Liver (tissue), 9 donors: ENCODE data around the gene HOXD9. TPM values are rescaled to one million over a fixed set of nuclear protein-coding genes. Genes with fewer than 3 reads are reported as not detected.

Experiments used
- DNase-seq: peaks from one replicate; pipeline ENCODE4 v3.0.0-alpha.2; 2017; ENCODE audit warnings: low spot score
- H3K27ac ChIP-seq, 2 donors: one replicate each; pipeline ENCODE4 v1.7.0; 2013; ENCODE audit warnings: inconsistent platforms in 2 of 2, low read length in 2 of 2, control low read depth in 1 of 2, low read depth in 1 of 2, mild to moderate bottlenecking in 1 of 2
- H3K27me3 ChIP-seq, 4 donors: one replicate each; pipeline versions ENCODE4 v1.6.1 to v1.7.0; 2013; ENCODE audit warnings: low read length in 3 of 4, inconsistent platforms in 1 of 4, mild to moderate bottlenecking in 1 of 4, moderate library complexity in 1 of 4; ENCODE audit not compliant: control insufficient read depth in 4 of 4, insufficient read depth in 4 of 4
- H3K36me3 ChIP-seq, 4 donors: one replicate each; pipeline versions ENCODE4 v1.6.1 to v1.7.0; 2013; ENCODE audit warnings: low read length in 3 of 4, mild to moderate bottlenecking in 3 of 4, low read depth in 1 of 4, moderate library complexity in 1 of 4; ENCODE audit not compliant: control insufficient read depth in 4 of 4, insufficient read depth in 3 of 4
- H3K4me1 ChIP-seq, 4 donors: one replicate each; pipeline versions ENCODE4 v1.6.1 to v1.7.0; 2013; ENCODE audit warnings: low read length in 3 of 4, mild to moderate bottlenecking in 3 of 4, moderate library complexity in 1 of 4; ENCODE audit not compliant: control insufficient read depth in 4 of 4, insufficient read depth in 4 of 4
- H3K4me3 ChIP-seq, 3 donors: one replicate each; pipeline versions ENCODE4 v1.6.1 to v1.7.0; 2013; ENCODE audit warnings: low read length in 3 of 3, control low read depth in 1 of 3, low read depth in 1 of 3, mild to moderate bottlenecking in 1 of 3
- H3K9ac ChIP-seq, 2 donors: one replicate each; pipeline ENCODE4 v1.7.0; 2013; ENCODE audit warnings: low read length in 2 of 2, mild to moderate bottlenecking in 2 of 2, moderate library complexity in 2 of 2, control low read depth in 1 of 2, low read depth in 1 of 2
- H3K9me3 ChIP-seq, 4 donors: one replicate each; pipeline versions ENCODE4 v1.6.1 to v1.7.0; 2013; ENCODE audit warnings: low read length in 3 of 4; ENCODE audit not compliant: control insufficient read depth in 4 of 4
- ATF3 ChIP-seq: IDR thresholded peaks from 2 replicates; pipeline ENCODE4 v1.6.1; 2016; ENCODE audit warnings: antibody characterized with exemption
- CTCF ChIP-seq: fragments of 150-350 bp; IDR thresholded peaks from 2 replicates; pipeline ENCODE4 v1.5.1; 2017; ENCODE audit warnings: improper control_type of control experiment, low read depth, low read length; ENCODE audit not compliant: missing input control
- EGR1 ChIP-seq, 2 donors: IDR thresholded peaks; 2 replicates each; pipeline ENCODE4 v1.6.1; 2016 to 2018; ENCODE audit warnings: antibody characterized with exemption in 2 of 2, low read depth in 2 of 2
- FOXA1 ChIP-seq: IDR thresholded peaks from 2 replicates; pipeline ENCODE4 v1.6.1; 2016; ENCODE audit warnings: antibody characterized with exemption
- FOXA2 ChIP-seq: IDR thresholded peaks from 2 replicates; pipeline ENCODE4 v1.6.1; 2016; ENCODE audit warnings: antibody characterized with exemption
- GABPA ChIP-seq, 2 donors: IDR thresholded peaks in 1 of 2; conservative IDR thresholded peaks in 1 of 2; 2 replicates each; pipeline ENCODE4 v1.6.1; 2016; ENCODE audit warnings: antibody characterized with exemption in 2 of 2, mild to moderate bottlenecking in 1 of 2, moderate library complexity in 1 of 2
- HNF4A ChIP-seq, 2 donors: conservative IDR thresholded peaks; 2 replicates each; pipeline ENCODE4 v1.6.1; 2016; ENCODE audit warnings: antibody characterized with exemption in 2 of 2, mild to moderate bottlenecking in 2 of 2
- HNF4G ChIP-seq: IDR thresholded peaks from 2 replicates; pipeline ENCODE4 v1.6.1; 2016; ENCODE audit warnings: antibody characterized with exemption
- JUND ChIP-seq, 2 donors: IDR thresholded peaks; 2 replicates each; pipeline ENCODE4 v1.6.1; 2016; ENCODE audit warnings: antibody characterized with exemption in 2 of 2
- MAX ChIP-seq: IDR thresholded peaks from 2 replicates; pipeline ENCODE4 v1.6.1; 2016; ENCODE audit warnings: antibody characterized with exemption
- NR2F2 ChIP-seq: IDR thresholded peaks from 2 replicates; pipeline ENCODE4 v1.6.1; 2016; ENCODE audit warnings: antibody characterized with exemption
- RAD21 ChIP-seq, 2 donors: IDR thresholded peaks; 2 replicates each; pipeline ENCODE4 v1.6.1; 2016; ENCODE audit warnings: antibody characterized with exemption in 2 of 2, mild to moderate bottlenecking in 2 of 2
- REST ChIP-seq: IDR thresholded peaks from 2 replicates; pipeline ENCODE4 v1.6.1; 2016; ENCODE audit warnings: antibody characterized with exemption, mild to moderate bottlenecking
- RXRA ChIP-seq, 2 donors: IDR thresholded peaks; 2 replicates each; pipeline ENCODE4 v1.6.1; 2017 to 2018; ENCODE audit warnings: antibody characterized with exemption in 2 of 2, mild to moderate bottlenecking in 1 of 2
- SP1 ChIP-seq: IDR thresholded peaks from 2 replicates; pipeline ENCODE4 v1.6.1; 2018; ENCODE audit warnings: antibody characterized with exemption, mild to moderate bottlenecking
- TAF1 ChIP-seq: conservative IDR thresholded peaks from 2 replicates; pipeline ENCODE4 v1.6.1; 2016; ENCODE audit warnings: antibody characterized with exemption, mild to moderate bottlenecking
- YY1 ChIP-seq: IDR thresholded peaks from 2 replicates; pipeline ENCODE4 v1.6.1; 2016; ENCODE audit warnings: antibody characterized with exemption, mild to moderate bottlenecking
- WGBS: extraction: QIAGEN DNeasy Blood & Tissue Kit; methylation state at CpG from one replicate; pipeline ENCODE4 v1.1.7; 2013; 5-methylcytosine and 5-hydroxymethylcytosine counted together
- polyA plus RNA-seq, 2 donors: library from polyadenylated mRNA; stranded (reverse) in 1 of 2; unstranded in 1 of 2; fragments of 200-250 nt in 1 of 2; fragments of >200 nt in 1 of 2; fragmentation: Nextera tagmentation in 1 of 2; extraction: Ambion mirVana in 1 of 2; gene quantifications; one replicate each; pipeline versions ENCODE4 v1.2.1 to v1.2.3, GENCODE V29; 2013 to 2015
- total RNA-seq, 2 donors: library from RNA; depleted of rRNA; stranded (reverse); fragments of >200 nt; gene quantifications; one replicate each; pipeline ENCODE4 v1.2.3, GENCODE V29; 2014
- donor health status: healthy.
- donor health status: healthy.
- donor health status: healthy.
- donor health status: healthy.
- donor health status: healthy.

The HOXD9 gene
- total and polyA plus RNA-seq, 4 donors, result 0.07 TPM; not detected in 3

- peaks cover 11 to 19% (median 14%) of the 10 kb centered on the region in 4 donors for H3K4me1 ChIP-seq
- no peak overlapping the region for H3K4me3 ChIP-seq
- H3K27me3 ChIP-seq, result peaks cover 10 to 53% (median 30%) of the 10 kb centered on the region in 4 donors
- peaks cover 0 to 4% (median 2%) of the 10 kb centered on the region in 4 donors for H3K9me3 ChIP-seq
- H3K27ac ChIP-seq, result no peak overlapping the region
- TF ChIP-seq SP1 (no peak), HNF4A (conservative IDR thresholded peaks at IDR 0.05) (no peak), FOXA1 (no peak), CTCF (no peak), HNF4G (no peak), EGR1 (IDR thresholded peaks at IDR 0.05; ENCODE audit: low read depth in 2 of 2) (no peak), TAF1 (no peak), RXRA (IDR thresholded peaks at IDR 0.05) (no peak), GABPA (IDR thresholded peaks at IDR 0.05 in 1 of 2, conservative IDR thresholded peaks at IDR 0.05 in 1 of 2) (no peak), ATF3 (no peak), NR2F2 (no peak), FOXA2 (no peak), JUND (IDR thresholded peaks at IDR 0.05) (no peak)
- 7% methylated on average over 31 of the region's 31 CpGs for WGBS
- no peak overlapping the region for H3K9ac ChIP-seq
- H3K36me3 ChIP-seq, result no peaks in the 10 kb centered on the region
- DNase-seq, result no peak
These were observed 30.9 kb upstream of the HOXD9 start for GRCh38 chr2:176091329-176092258.

GRCh38 chr2:176092270-176093144 is 30.0 kb upstream of the HOXD9 start, which contains the start of gene HOXD13:
Gene HOXD13, plus strand, starts transcription at chr2:176092721. Its CDS starts 170 bp downstream, at chr2:176092891.
- Histone ChIP-seq H3K36me3 (no peaks in the 10 kb centered on the region), H3K9me3 (peaks cover 0 to 4% (median 2%) of the 10 kb centered on the region in 4 donors), H3K27ac (no peak within 1 kb of the TSS), H3K9ac (no peak within 1 kb of the TSS), H3K4me1 (peaks cover 12 to 28% (median 23%) of the 10 kb centered on the region in 4 donors), H3K4me3 (peak within 1 kb of the TSS in 1 of 3 donors; percentile 42), H3K27me3 (peaks cover 10 to 57% (median 26%) of the 10 kb centered on the region in 4 donors)
- DNase-seq, result no peak
- no peak for TF ChIP-seq FOXA2
- TF ChIP-seq CTCF, result no peak
- no peak for TF ChIP-seq GABPA (IDR thresholded peaks at IDR 0.05 in 1 of 2, conservative IDR thresholded peaks at IDR 0.05 in 1 of 2)
- no peak for TF ChIP-seq REST
- no peak for TF ChIP-seq NR2F2
- TF ChIP-seq FOXA1, result no peak
- TF ChIP-seq RAD21 (IDR thresholded peaks at IDR 0.05), result no peak
- TF ChIP-seq JUND (IDR thresholded peaks at IDR 0.05), result no peak
- TF ChIP-seq HNF4A (conservative IDR thresholded peaks at IDR 0.05), result no peak
- TF ChIP-seq RXRA (IDR thresholded peaks at IDR 0.05), result no peak
- TF ChIP-seq SP1, result no peak
- no peak for TF ChIP-seq MAX
- TF ChIP-seq YY1, result no peak
- no peak for TF ChIP-seq ATF3
- TF ChIP-seq HNF4G, result no peak
- WGBS, result 6% methylated on average over 95 of the region's 95 CpGs
